K562 (cell line): Measurements from ENCODE around the gene SOX6. TPM values are rescaled to one million over a fixed set of nuclear protein-coding genes. Genes with fewer than 3 reads are reported as not detected.

Experiments
- CBFA2T3 ChIP-seq: fragments of 450-650 bp; IDR thresholded peaks from 2 replicates; pipeline ENCODE4 v1.6.1; 2017
- GABPA ChIP-seq: fragments of 200-800 bp; sonication (Bioruptor generic); conservative IDR thresholded peaks from 2 replicates; pipeline ENCODE4 v1.6.1; 2016; ENCODE audit warnings: low read depth, missing genetic modification characterization, missing compliant biosample characterization
- IRF1 ChIP-seq: sonication (generic); formaldehyde crosslinking; IDR thresholded peaks from 2 replicates; pipeline ENCODE4 v1.8.0; 2022; ENCODE audit warnings: missing genetic modification reagents, mild to moderate bottlenecking, borderline replicate concordance
- NR2C1 ChIP-seq, 2 experiments: fragments of 450-650 bp; IDR thresholded peaks; 2 replicates each; pipeline ENCODE4 v1.6.1; 2017; ENCODE audit warnings: mild to moderate bottlenecking in 2 of 2, antibody characterized with exemption in 1 of 2, inconsistent platforms in 1 of 2, missing compliant biosample characterization in 1 of 2, missing genetic modification characterization in 1 of 2
- NR2C2 ChIP-seq, 2 experiments: fragments of 200-800 bp in 1 of 2; sonication (Bioruptor generic) in 1 of 2; sonication (generic) in 1 of 2; formaldehyde crosslinking in 1 of 2; IDR thresholded peaks; 2 replicates each; pipeline versions ENCODE4 v1.6.1 to v1.8.0; 2016 to 2022; ENCODE audit warnings: mild to moderate bottlenecking in 1 of 2, missing compliant biosample characterization in 1 of 2, missing genetic modification characterization in 1 of 2, missing genetic modification reagents in 1 of 2
- TEAD1 ChIP-seq, 2 experiments: fragments of 450-650 bp in 1 of 2; sonication (generic) in 1 of 2; formaldehyde crosslinking; IDR thresholded peaks; 2 replicates each; pipeline versions ENCODE4 v1.4.0 to v1.8.0; 2020 to 2022; ENCODE audit warnings: mild to moderate bottlenecking in 2 of 2, missing genetic modification reagents in 1 of 2
- THRA ChIP-seq: fragments of 450-650 bp; IDR thresholded peaks from 2 replicates; pipeline ENCODE4 v1.6.1; 2017; ENCODE audit warnings: mild to moderate bottlenecking, moderate library complexity
- polyA plus RNA-seq, 8 experiments: library from polyadenylated mRNA; depleted of rRNA in 4 of 8; stranded (reverse) in 5 of 8; unstranded in 3 of 8; fragments of >200 nt; fragmentation: Nextera tagmentation in 2 of 8; fragmentation: Illumina TruSeq in 1 of 8; extraction: Ambion mirVana in 2 of 8; extraction: Trizol in 1 of 8; gene quantifications; 2 replicates each; pipeline versions ENCODE4 v1.2.1 to v1.2.3, GENCODE V29; 2011 to 2014; ENCODE audit warnings: inconsistent platforms in 1 of 8, missing spikeins in 1 of 8
- total RNA-seq, 7 experiments: library from RNA; depleted of rRNA in 6 of 7; stranded (reverse); fragments of >200 nt in 6 of 7; fragmentation: Illumina TruSeq in 2 of 7; extraction: Trizol in 2 of 7; gene quantifications; 2 replicates each; pipeline versions ENCODE4 v1.2.1 to v1.2.3, GENCODE V29; 2011 to 2021; ENCODE audit warnings: low replicate concordance in 1 of 7

The SOX6 gene
- total and polyA plus RNA-seq, 9 of the 15 experiments (the other 6 are each of a cell fraction or from before 2014, with no cell fraction given): 0.89 to 8.7 (median 5.7) TPM

- TF ChIP-seq CBFA2T3 (peak; percentile 25), THRA (no peak), TEAD1 (CRISPR knock-in tag; IDR thresholded peaks at IDR 0.05) (no peak), NR2C1 (IDR thresholded peaks at IDR 0.05) (peak; percentile 52), NR2C1 (tag; IDR thresholded peaks at IDR 0.05) (peak; percentile 46; the same call in 1 of the 2 replicates), IRF1 (CRISPR knock-in tag) (no peak), GABPA (tag) (0 out of 2 replicates have a peak, but pooled peaks have one; percentile 26), NR2C2 (CRISPR knock-in tag; IDR thresholded peaks at IDR 0.05) (no peak), NR2C2 (tag; IDR thresholded peaks at IDR 0.05) (peak; percentile 32; the same call in 1 of the 2 replicates)
These were observed 47.1 kb upstream of the SOX6 start (continued) for GRCh38 chr11:16403448-16403803.
